Astrocyte of the spinal cord (primary cell): Measurements from ENCODE around the gene AMD1.
"Not testable (repeated sequence)": the region's sequence is repeated elsewhere in the genome, so short reads cannot be mapped to it uniquely, and the experiment has no call there.

Source experiments
- DNase-seq: peaks from one replicate; pipeline ENCODE4 v3.0.0; 2011; ENCODE audit warnings: low read depth, low spot score
- H3K4me3 ChIP-seq: 2 replicates; pipeline ENCODE4 v1.5.1; 2011; ENCODE audit warnings: low read depth, mild to moderate bottlenecking, low read length, moderate library complexity
- CTCF ChIP-seq: IDR thresholded peaks from 2 replicates; pipeline ENCODE4 v1.5.1; 2012; ENCODE audit warnings: low read depth, mild to moderate bottlenecking, low read length, inconsistent platforms
- in situ Hi-C: cut with HindIII; loops from 2 replicates; pipeline ENCODE4 v1.10.0; 2017; ENCODE audit warnings: low sequenced_read_pairs

The AMD1 gene

GRCh38 chr6:110895907-110896608 lies 21.5 kb downstream of the AMD1 start:
- no peak for TF ChIP-seq CTCF
- H3K4me3 ChIP-seq, result no peak overlapping the region
- in situ Hi-C loops, result no loop called here
- no peak for DNase-seq

- no peak for DNase-seq
- no peak for TF ChIP-seq CTCF
- in situ Hi-C loops, result no loop called here
These were observed 22.8 kb downstream of the AMD1 start for GRCh38 chr6:110897433-110897832.

GRCh38 chr6:110898111-110898510 lies 23.5 kb downstream of the AMD1 start:
- TF ChIP-seq CTCF, result no peak
- in situ Hi-C loops, result no loop called here
- no peak overlapping the region for H3K4me3 ChIP-seq
- no peak for DNase-seq

More at GRCh38 chr6:110897433-110897832, 22.8 kb downstream of the AMD1 start:
- no peak overlapping the region for H3K4me3 ChIP-seq

DNA sequence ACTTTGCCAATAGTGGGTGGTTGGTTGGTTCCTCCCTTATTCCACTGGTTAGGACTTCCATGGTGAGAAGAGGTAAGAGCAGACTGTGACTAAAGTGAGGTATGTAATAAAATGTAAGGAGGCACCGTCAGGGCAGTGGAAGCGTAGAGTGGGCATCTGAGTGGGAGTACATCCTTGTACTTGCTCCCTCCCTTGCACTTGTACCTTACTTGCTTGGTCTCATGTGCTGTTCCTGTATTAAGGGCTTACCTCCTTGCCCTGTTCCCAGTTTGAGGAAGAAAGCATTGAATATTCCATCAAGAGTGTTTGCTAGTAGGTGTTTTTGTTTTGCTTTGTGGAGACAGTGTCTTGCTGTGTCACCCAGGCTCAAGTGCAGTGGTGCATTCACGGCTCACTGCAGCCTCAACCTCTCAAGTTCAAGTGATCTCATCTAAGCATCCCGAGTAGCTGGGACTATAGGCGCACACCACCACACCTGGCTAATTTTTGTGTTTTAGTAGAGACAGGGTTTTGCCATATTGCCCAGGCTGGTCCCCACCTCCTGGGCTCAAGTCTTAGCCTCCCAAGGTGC lies 25.5 kb downstream of the AMD1 start:
- TF ChIP-seq CTCF, result no peak
- no peak overlapping the region for H3K4me3 ChIP-seq
- DNase-seq, result no peak
- in situ Hi-C loops, result no loop called here

GRCh38 chr6:110901601-110902000 lies 27.0 kb downstream of the AMD1 start:
- DNase-seq, H3K4me3 ChIP-seq, in situ Hi-C loops: not testable (repeated sequence)

GRCh38 chr6:110902091-110902490 lies 27.5 kb downstream of the AMD1 start:
- H3K4me3 ChIP-seq, result no peak overlapping the region
- in situ Hi-C loops, result no loop called here
- no peak for TF ChIP-seq CTCF
- no peak for DNase-seq

DNA sequence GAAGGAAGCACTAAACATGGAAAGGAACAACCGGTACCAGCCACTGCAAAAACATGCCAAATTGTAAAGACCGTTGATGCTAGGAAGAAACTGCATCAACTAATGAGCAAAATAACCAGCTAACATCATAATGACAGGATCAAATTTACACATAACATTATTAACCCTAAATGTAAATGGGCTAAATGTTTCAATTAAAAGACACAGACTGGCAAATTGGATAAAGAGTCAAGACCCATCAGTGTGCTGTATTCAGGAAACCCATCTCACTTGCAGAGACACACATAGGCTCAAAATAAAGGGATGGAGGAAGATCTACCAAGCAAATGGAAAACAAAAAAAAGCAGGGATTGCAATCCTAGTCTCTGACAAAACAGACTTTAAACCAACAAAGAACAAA lies 31.7 kb downstream of the AMD1 start:
- in situ Hi-C loops, H3K4me3 ChIP-seq, DNase-seq: not testable (repeated sequence)
